HG03139 (cell line): ENCODE measurements around the gene TTC38.

Experiments
- ATAC-seq: cut with Tn5 transposase; IDR thresholded peaks from one replicate; pipeline ENCODE4 v1.9.1; 2021; ENCODE audit not compliant: unreplicated experiment

The TTC38 gene

DNA sequence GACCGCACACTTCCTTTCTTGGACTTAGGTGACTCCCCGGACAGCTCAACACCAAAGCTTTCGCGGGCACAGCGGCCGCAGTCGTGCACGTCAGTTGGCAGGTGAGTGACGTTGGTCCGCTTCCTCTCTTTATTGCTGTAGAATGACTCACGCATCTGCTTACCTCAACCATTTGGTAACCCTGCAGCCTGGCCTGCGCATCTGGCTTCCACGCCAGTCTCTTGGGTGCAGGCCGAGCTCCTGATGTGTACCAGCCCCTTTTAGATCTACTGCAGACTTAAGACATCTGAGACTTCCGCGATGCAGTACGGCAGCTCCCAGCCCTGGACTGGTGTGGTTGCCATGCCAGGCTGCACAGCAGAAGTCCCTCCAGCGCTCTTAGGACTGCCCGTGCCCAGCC lies 55.4 kb downstream of the TTC38 start:
- no peak for ATAC-seq

GRCh38 chr22:46326066-46326680 lies 58.4 kb downstream of the TTC38 start:
- no peak for ATAC-seq

- no peak for ATAC-seq
Observed at GRCh38 chr22:46327691-46328465, 60.1 kb downstream of the TTC38 start.

- ATAC-seq: no peak
Observed at GRCh38 chr22:46328797-46329196, 61.0 kb downstream of the TTC38 start.

DNA sequence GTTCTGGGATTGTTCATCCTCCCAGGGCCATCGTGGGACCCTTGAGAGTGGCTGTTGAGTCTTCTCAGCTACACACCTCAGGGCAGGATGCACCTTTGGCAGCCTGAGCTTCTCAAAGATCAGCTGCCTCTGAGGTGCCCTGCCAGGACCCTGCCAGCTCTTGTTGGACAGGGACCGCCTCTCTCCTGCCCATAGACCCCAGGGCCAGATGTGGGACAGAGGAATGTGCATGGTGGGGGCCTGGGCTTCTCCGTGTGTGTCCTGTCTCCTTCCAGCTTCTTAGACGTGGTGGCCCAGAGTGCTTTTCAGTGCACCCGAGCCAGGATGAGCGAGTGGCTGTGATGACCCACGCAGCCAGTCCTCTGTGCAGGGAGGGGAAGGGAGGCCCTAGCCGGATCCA lies 61.8 kb downstream of the TTC38 start:
- ATAC-seq: no peak

DNA sequence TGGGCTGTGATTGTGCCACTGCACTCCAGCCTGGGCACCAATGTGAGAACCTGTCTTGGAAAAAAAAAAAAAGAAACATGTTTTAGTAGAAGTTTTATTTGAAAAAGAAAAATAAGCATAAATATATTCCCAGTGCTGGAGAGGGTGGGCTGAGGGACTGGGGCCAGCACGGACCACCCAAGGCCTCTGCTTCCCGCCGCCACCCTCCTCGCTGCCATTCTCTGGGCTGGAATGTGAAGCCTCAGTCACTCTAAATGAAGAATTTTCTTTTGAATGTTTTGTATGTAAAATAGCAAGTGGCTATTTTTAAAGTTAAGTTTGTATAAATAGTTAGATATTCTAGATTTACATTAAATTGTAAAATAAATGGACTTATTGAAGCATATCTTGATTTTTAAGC lies 62.6 kb downstream of the TTC38 start:
- no peak for ATAC-seq

GRCh38 chr22:46331496-46331895 lies 63.7 kb downstream of the TTC38 start:
- ATAC-seq: no peak

DNA sequence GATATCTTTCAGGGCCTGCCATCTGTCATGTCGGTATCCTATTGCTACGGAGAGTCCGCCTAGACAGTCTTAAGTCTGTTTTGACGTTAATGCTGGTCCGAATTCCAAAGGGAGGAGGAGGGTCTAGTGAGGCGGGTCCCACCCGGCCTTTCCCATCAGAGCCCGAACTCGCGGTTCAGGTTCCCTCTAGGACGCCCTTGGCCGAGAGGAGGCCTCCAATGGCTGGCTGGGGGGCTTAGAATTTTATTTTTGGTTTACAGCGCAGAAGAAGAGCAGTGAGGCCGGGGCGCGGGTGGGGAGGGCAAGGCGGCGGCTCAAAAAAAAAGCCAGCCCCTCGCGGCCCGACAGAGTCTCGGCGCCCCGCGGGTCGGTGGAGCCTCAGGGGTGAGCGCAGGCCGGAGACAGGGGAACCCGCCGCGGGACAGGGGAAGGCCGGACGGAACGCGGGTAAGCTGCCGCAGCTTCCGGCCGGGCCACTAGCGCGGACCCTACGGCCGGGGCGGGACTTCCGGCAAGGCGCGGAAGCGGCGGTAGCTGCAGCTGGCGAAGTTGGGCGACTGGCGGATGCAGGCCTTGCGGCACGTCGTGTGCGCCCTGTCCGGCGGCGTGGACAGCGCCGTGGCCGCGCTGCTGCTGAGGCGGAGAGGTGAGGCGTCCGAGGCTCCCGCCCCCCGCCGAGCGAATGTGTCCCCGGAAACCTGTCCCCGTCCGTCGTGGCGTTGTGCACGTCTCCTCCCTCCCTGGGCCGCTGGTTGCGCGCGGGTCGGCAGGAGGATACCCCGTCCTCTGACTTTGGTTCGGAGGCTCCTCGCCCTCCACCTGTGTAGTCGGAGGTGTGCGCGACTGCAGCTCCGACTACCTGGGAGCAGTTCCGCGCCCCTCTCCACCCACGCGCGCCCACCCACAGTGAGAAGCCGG lies 67.7 kb downstream of the TTC38 start, which contains the start of gene TRMU:
TSS of gene TRMU (plus strand) at position 514 of the 918 bp plus-strand sequence. CDS start at position 565, 51 bp downstream.
- ATAC-seq: peak; percentile 78

DNA sequence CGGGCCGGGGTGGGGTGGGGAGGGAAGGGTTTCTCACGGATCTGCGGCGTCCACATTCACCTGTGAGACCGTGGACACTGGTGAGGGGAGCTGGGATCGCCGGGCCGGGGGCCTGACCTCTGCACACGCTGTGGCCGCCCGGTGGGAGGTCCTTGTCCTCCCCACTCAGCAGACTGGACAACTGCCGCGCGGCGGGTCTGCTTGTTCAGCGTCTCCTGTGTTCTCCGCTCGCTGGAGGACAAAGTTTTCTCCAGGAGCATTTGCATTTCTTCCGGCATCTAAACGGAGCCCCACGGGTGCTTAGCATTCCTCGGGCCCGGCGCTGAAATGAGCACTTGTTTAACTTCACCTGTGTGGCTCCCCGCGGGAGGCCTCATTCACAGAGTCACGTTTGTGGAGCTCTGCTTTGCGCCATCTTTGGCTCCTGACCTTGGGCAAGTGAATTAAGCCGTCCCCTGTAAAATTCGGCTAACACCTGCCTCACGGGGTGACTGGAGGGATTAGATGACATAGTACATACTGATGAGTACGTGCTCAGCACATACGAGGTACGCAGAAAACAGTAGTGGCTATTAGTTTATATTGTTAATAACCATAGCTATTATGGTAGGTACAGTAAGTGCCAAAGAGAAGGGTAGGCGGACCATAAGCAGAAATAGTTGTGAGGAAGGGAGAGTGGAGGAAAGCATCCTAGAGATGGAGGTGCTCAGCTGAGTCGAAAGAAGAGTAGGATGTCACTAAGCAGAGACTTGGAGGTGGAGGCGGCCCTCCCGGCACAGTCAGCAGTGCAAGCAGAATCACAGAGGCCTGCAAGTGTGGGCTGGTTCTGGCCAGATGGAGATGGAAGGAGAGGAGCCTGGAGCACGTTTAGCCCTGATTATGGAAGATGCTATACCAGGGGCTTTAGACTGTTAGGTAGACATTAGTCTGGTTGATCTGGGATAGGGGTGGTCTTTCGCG lies 68.6 kb downstream of the TTC38 start:
- ATAC-seq: no peak

DNA sequence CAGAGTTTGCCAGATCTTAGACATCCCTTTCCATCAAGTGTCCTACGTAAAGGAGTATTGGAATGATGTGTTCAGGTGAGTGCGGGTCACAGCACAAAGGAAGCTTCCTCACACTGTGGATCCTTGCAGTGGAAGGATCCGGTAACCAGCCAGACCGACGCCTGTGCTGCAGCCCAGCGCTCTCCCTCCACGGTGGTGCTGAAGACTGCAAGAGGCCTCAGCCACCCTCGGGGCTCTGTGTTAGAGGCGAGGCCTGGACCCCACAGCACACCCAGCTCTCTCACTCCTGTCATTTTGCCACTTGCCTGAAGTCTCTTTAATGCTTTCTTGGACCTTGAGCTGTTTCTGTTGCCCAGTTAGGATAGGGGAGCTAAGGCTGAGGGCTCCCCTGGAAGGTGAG lies 70.1 kb downstream of the TTC38 start:
- no peak for ATAC-seq

- no peak for ATAC-seq
Observed at GRCh38 chr22:46338636-46339035, 70.8 kb downstream of the TTC38 start.

GRCh38 chr22:46339956-46340355 lies 72.1 kb downstream of the TTC38 start:
- no peak for ATAC-seq

- no peak for ATAC-seq
Observed at GRCh38 chr22:46340676-46341075, 72.9 kb downstream of the TTC38 start.
